GM10248 (cell line): ENCODE results near the gene DTNB.

Experiments
- CTCF ChIA-PET: fragments of 300-600 bp; sonication (Branson Sonifier 250); formaldehyde crosslinking; extraction: SDS; loops from one replicate; lab custom pipeline; 2021; ENCODE audit warnings: antibody characterized with exemption; lab: Yijun Ruan, JAX
- POLR2A ChIA-PET: fragments of 350-650 bp; sonication (Branson Sonifier 250); formaldehyde crosslinking; extraction: SDS; loops from one replicate; lab custom pipeline; 2020; ENCODE audit warnings: antibody characterized with exemption; lab: Yijun Ruan, JAX
- DNase-seq: peaks from one replicate; pipeline ENCODE4 v3.0.0; 2012; ENCODE audit errors: extremely low spot score
- TF ChIP-seq, protein P1 (sequence below): IDR thresholded peaks from 2 replicates; pipeline ENCODE4 v1.5.1; 2012; ENCODE audit warnings: mild to moderate bottlenecking, low read depth; ENCODE audit errors: extremely low read depth, missing control alignments, control extremely low read depth

The DTNB gene

DNA sequence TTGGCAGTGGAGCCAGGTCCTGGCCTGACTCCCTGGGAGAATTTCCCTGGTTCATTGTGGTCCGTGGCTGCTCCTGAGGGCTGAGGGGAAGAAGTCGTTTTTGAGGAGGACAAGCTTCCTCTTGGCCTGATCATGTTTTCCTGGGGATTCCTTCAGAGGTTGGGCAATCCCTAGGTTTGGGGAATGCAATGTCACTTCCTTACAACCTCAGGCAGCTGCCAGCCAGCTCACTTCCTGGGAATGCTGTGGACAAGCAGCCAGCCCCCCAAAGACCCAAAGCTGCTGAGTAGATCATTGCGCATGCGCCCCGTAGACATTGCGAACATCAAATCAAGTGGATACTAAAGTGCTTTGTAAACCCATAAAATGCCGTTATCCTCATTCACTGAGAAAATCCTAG lies 324.0 kb downstream of the DTNB start:
- POLR2A ChIA-PET, result no interaction called here
- CTCF ChIA-PET, result interaction anchor here (1.0 to 6.1 kb wide), 4 partner anchors 9 to 27 kb away, joined by 3 to 44 read pairs (median 7); no protein-coding TSS in a partner anchor
- TF ChIP-seq, protein P1, sequence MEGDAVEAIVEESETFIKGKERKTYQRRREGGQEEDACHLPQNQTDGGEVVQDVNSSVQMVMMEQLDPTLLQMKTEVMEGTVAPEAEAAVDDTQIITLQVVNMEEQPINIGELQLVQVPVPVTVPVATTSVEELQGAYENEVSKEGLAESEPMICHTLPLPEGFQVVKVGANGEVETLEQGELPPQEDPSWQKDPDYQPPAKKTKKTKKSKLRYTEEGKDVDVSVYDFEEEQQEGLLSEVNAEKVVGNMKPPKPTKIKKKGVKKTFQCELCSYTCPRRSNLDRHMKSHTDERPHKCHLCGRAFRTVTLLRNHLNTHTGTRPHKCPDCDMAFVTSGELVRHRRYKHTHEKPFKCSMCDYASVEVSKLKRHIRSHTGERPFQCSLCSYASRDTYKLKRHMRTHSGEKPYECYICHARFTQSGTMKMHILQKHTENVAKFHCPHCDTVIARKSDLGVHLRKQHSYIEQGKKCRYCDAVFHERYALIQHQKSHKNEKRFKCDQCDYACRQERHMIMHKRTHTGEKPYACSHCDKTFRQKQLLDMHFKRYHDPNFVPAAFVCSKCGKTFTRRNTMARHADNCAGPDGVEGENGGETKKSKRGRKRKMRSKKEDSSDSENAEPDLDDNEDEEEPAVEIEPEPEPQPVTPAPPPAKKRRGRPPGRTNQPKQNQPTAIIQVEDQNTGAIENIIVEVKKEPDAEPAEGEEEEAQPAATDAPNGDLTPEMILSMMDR, result no peak
- DNase-seq, result no peak

DNA sequence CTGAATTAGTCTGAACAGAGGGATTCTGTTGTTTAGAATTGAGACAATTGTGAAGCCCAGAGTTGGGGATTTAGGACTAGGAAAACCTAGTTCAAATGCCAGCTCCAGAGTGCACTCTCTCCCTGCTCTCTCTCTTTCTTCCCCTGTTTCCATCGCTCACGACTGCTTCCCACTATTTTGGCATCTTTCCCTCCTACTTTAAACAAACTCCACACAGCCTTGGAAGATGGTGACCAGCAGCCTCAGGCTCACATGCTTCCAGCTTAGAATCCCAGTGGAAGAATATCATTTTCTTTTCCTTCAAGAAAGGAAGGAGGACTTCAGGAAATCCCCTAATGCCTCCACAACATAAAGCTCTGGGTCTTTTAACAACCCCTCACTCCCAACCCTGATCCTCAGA lies 325.5 kb downstream of the DTNB start:
- TF ChIP-seq, protein P1, result no peak
- ChIA-PET POLR2A (no interaction called here), CTCF (interaction anchor here (1.6 to 6.1 kb wide), 3 partner anchors 11 to 28 kb away, joined by 5 to 44 read pairs (median 7); no protein-coding TSS in a partner anchor)
- no peak for DNase-seq

DNA sequence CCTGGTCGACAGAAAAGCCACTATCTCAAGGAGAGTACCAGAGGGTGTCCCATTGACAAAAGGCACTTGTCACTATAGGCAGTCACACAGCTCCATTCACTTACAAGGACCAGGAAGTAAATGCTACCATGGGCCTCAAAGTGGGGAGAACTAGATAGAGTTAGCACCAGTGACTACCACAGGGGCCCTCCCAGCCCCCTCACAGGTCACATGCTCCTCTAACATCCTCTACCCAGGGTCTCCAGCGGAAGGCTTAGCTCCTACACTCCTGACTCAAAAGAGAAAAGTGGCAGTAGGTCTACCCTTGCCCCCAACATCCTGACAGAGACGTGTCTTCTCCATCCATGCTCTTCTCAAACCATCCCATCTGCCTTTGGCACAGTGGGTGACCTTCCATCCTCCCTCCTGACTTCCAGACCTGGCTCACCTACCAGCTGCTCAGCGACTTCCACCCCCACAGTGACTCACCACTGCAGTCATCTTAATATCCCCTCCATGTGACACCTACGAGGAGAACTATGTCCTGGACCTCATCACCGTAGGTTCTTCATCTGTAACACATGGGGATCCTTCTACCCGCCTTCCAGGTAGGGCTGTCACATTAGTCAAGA lies 326.1 kb downstream of the DTNB start:
- ChIA-PET POLR2A (no interaction called here), CTCF (interaction anchor here (0.6 to 6.1 kb wide), 3 partner anchors 11 to 30 kb away, joined by 3 to 44 read pairs (median 5); no protein-coding TSS in a partner anchor)
- DNase-seq, result no peak
- TF ChIP-seq, protein P1, result no peak

DNA sequence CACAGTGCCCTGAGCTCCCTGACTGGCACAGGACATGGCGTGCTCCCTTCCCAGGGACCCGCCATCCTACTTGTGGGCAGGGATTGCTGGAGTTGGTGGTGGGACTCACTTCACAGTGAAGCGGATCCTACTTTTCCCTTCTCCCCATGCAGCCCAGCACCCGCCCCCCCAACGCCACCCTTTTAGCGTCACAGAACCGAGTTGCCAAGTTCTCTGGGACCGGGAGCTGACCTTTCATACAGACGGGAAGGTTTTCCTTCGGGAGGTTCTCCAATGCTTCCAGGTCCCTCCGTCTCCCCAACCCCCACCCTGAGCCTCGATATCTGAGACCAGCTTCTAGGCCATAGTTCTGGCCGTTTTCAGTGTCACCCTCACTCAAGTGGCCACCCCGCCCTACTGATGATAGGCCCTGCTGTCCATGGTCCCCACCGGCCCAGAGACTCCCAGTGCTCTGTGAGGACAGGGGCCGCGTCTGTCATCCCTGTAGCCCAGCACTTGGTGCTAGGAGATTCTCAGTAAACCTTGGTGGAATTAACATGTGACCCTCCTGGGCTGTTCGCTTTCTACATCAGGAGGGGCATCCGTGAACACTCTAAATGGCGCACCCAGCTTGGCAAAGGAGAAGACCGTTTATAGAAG lies 330.1 kb downstream of the DTNB start:
- TF ChIP-seq, protein P1, result no peak
- ChIA-PET POLR2A (interaction anchor here (0.8 kb wide), 1 partner anchor 16 kb away, joined by 3 read pairs; no protein-coding TSS in a partner anchor), CTCF (interaction anchor here (0.8 to 3.8 kb wide), 30 partner anchors 9 to 321 kb away, joined by 3 to 32 read pairs (median 4); no protein-coding TSS in a partner anchor)
- DNase-seq, result no peak

DNA sequence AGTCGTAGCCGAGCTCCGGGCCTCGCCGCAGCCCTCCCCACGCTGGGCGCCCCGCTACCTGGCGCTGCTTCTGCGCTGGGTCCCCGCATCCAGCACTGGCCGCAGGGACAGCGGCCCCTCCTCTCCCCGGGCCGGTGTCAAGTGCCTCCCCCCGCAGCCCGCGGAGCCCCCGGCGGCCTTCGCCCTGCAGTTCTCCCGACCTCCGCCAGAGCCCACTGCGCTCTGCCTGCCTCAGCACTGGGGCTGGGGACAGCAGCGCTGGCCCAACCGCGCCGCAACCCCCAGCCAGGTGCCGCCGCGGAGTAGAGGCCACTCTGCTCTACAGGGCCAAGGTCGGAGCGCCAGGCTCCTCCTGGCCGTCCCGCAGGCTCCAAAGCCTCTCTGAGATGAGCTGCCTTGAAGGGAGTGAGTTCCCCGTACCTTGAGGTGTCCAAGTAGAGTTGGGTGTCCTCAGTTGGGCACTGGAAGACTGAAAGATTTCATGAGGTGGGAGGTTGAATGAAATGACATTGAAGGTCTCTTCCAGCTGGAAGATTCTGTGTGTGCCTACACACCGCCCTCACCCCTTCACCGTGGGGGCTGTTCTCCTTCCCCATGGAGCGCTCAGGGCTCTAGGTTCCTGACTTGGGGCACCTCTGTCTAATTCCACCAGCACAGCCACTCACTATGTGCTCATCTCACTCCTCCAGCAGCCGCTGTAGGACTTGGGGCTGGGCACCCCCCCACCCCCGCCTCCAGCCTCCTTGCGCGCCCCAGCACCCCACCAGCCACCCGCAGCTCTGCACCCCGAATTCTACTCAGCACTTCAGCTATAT lies 330.8 kb downstream of the DTNB start:
- peak; percentile 93 for DNase-seq
- POLR2A ChIA-PET, result interaction anchor here (0.8 kb wide), 1 partner anchor 16 kb away, joined by 3 read pairs; no protein-coding TSS in a partner anchor
- TF ChIP-seq, protein P1, result peak; percentile 96
- CTCF ChIA-PET, result interaction anchor here (0.8 to 3.8 kb wide), 30 partner anchors 10 to 322 kb away, joined by 3 to 32 read pairs (median 4); no protein-coding TSS in a partner anchor
